GM08714 (cell line): ENCODE measurements around the gene SHISA3.

Experiments used
- H3K4me3 ChIP-seq: fragments of 200-500 bp; sonication (Bioruptor generic); 2 replicates; pipeline ENCODE4 v1.5.1; 2014; ENCODE audit warnings: mild to moderate bottlenecking, low read length, inconsistent platforms
- ZNF274 ChIP-seq: IDR thresholded peaks from 2 replicates; pipeline ENCODE4 v1.6.1; 2012; ENCODE audit warnings: mild to moderate bottlenecking, low read depth, low read length

The SHISA3 gene

GRCh38 chr4:42396752-42397634 lies at the start of gene SHISA3:
Gene SHISA3 (plus strand): TSS chr4:42397488. CDS start chr4:42398057, 569 bp downstream.
- no peak for TF ChIP-seq ZNF274

GRCh38 chr4:42348247-42348646 lies 49.0 kb upstream of the SHISA3 start:
- no peak for TF ChIP-seq ZNF274
- H3K4me3 ChIP-seq, result no peak overlapping the region

More at GRCh38 chr4:42396752-42397634, at the start of gene SHISA3:
- H3K4me3 ChIP-seq, result peak within 1 kb of the TSS; percentile 57; the same call in 1 of the 2 replicates

- no peak for TF ChIP-seq ZNF274
- no peak overlapping the region for H3K4me3 ChIP-seq
These were observed 48.6 kb upstream of the SHISA3 start for GRCh38 chr4:42348692-42349091.

- no peak for TF ChIP-seq ZNF274
- H3K4me3 ChIP-seq, result no peak overlapping the region
These were observed 46.6 kb upstream of the SHISA3 start for GRCh38 chr4:42350611-42351182.

GRCh38 chr4:42352049-42352448 lies 45.2 kb upstream of the SHISA3 start:
- H3K4me3 ChIP-seq, result no peak overlapping the region
- no peak for TF ChIP-seq ZNF274

- H3K4me3 ChIP-seq, result no peak overlapping the region
- TF ChIP-seq ZNF274, result no peak
These were observed 40.0 kb upstream of the SHISA3 start for GRCh38 chr4:42357325-42357724.

GRCh38 chr4:42359711-42360110 lies 37.6 kb upstream of the SHISA3 start:
- no peak overlapping the region for H3K4me3 ChIP-seq
- TF ChIP-seq ZNF274, result no peak

GRCh38 chr4:42360256-42360669 lies 37.0 kb upstream of the SHISA3 start:
- TF ChIP-seq ZNF274, result no peak
- H3K4me3 ChIP-seq, result no peak overlapping the region

GRCh38 chr4:42361456-42361855 lies 35.8 kb upstream of the SHISA3 start:
- no peak overlapping the region for H3K4me3 ChIP-seq
- no peak for TF ChIP-seq ZNF274

- no peak for TF ChIP-seq ZNF274
- H3K4me3 ChIP-seq, result no peak overlapping the region
These were observed 34.7 kb upstream of the SHISA3 start for GRCh38 chr4:42362591-42362990.

- TF ChIP-seq ZNF274, result no peak
- H3K4me3 ChIP-seq, result no peak overlapping the region
These were observed 33.7 kb upstream of the SHISA3 start for GRCh38 chr4:42363614-42364013.

- H3K4me3 ChIP-seq, result no peak overlapping the region
- TF ChIP-seq ZNF274, result no peak
These were observed 32.8 kb upstream of the SHISA3 start for GRCh38 chr4:42364266-42365053.

- TF ChIP-seq ZNF274, result no peak
- no peak overlapping the region for H3K4me3 ChIP-seq
These were observed 30.3 kb upstream of the SHISA3 start for GRCh38 chr4:42366959-42367358.

- TF ChIP-seq ZNF274, result no peak
- H3K4me3 ChIP-seq, result no peak overlapping the region
These were observed 27.8 kb upstream of the SHISA3 start for GRCh38 chr4:42369489-42369888.
